Activated T-helper 1 cell treated with anti-CD3 and anti-CD28 coated beads, Interleukin-2, amount 50 U/mL, for 16 hours (primary cell): ENCODE data around the gene REXO5.
A peak's percentile ranks its signal among the peaks of the same experiment; 100 is the strongest.
"Not testable (repeated sequence)": the region's sequence is repeated elsewhere in the genome, so short reads cannot be mapped to it uniquely, and the experiment has no call there.

ENCODE experiments used
- DNase-seq, 2 donors: peaks; one replicate each; pipeline ENCODE4 v3.0.0-alpha.2; 2020; ENCODE audit warnings: low read depth in 1 of 2, low spot score in 1 of 2

The REXO5 gene

GRCh38 chr16:20806168-20807050 is at the start of gene REXO5, which contains the start of gene ERI2:
Gene REXO5, plus strand, starts transcription at chr16:20806527. Its CDS starts 427 bp downstream, at chr16:20806954.
Gene ERI2, minus strand, starts transcription at chr16:20806472. Its CDS starts 42 bp downstream, at chr16:20806430.
- peak; percentile 52 to 62 for DNase-seq

GRCh38 chr16:20760346-20760745 is 46.0 kb upstream of the REXO5 start:
- no peak for DNase-seq

GRCh38 chr16:20761175-20761574 is 45.2 kb upstream of the REXO5 start:
- no peak for DNase-seq

- DNase-seq: no peak
These were observed 43.8 kb upstream of the REXO5 start for GRCh38 chr16:20762404-20763123.

- DNase-seq: peak; percentile 12 to 33
These were observed 42.7 kb upstream of the REXO5 start, which contains the start of gene ACSM3 for GRCh38 chr16:20763461-20764232. Gene ACSM3, plus strand, starts transcription at chr16:20764014. Its CDS starts 6,021 bp downstream, at chr16:20770035.

GRCh38 chr16:20764448-20764847 is 41.9 kb upstream of the REXO5 start:
- not testable (repeated sequence) for DNase-seq

- no peak for DNase-seq
These were observed 40.6 kb upstream of the REXO5 start for GRCh38 chr16:20765732-20766131.

- no peak for DNase-seq
These were observed 40.0 kb upstream of the REXO5 start for GRCh38 chr16:20766294-20766693.

- no peak for DNase-seq
These were observed 38.8 kb upstream of the REXO5 start for GRCh38 chr16:20767577-20767976.

- DNase-seq: no peak
These were observed 38.2 kb upstream of the REXO5 start for GRCh38 chr16:20768121-20768520.

- no peak for DNase-seq
These were observed 37.5 kb upstream of the REXO5 start for GRCh38 chr16:20768818-20769217.

GRCh38 chr16:20773679-20774078 is 32.6 kb upstream of the REXO5 start:
- no peak for DNase-seq

GRCh38 chr16:20774703-20775362 is 31.5 kb upstream of the REXO5 start:
- DNase-seq: peak; percentile 2 to 26

GRCh38 chr16:20781697-20782096 is 24.6 kb upstream of the REXO5 start:
- no peak for DNase-seq

GRCh38 chr16:20782470-20782869 is 23.9 kb upstream of the REXO5 start:
- DNase-seq: no peak

GRCh38 chr16:20784204-20784603 is 22.1 kb upstream of the REXO5 start:
- DNase-seq: no peak

GRCh38 chr16:20789130-20789529 is 17.2 kb upstream of the REXO5 start:
- no peak for DNase-seq

- no peak for DNase-seq
These were observed 14.3 kb upstream of the REXO5 start for GRCh38 chr16:20791923-20792612.

GRCh38 chr16:20798364-20798763 is 8.0 kb upstream of the REXO5 start:
- DNase-seq: no peak

- DNase-seq: no peak
These were observed 6.7 kb upstream of the REXO5 start for GRCh38 chr16:20799599-20799998.
